ENCODE results near the gene APCDD1L. TPM values are rescaled to one million over a fixed set of nuclear protein-coding genes. Genes with fewer than 3 reads are reported as not detected.
"Not testable (repeated sequence)": the region's sequence is repeated elsewhere in the genome, so short reads cannot be mapped to it uniquely, and the experiment has no call there.

APCDD1L gene
- total RNA-seq, 1 donor from 2014 or later, result not detected

- Mint-ChIP-seq H3K27ac (no peak overlapping the region), H3K4me3 (no peak overlapping the region), H3K27me3 (peaks cover 39% of the 10 kb centered on the region), H3K9me3 (no peaks in the 10 kb centered on the region), H3K4me1 (no peaks in the 10 kb centered on the region), H3K36me3 (ENCODE audit: low read depth) (no peaks in the 10 kb centered on the region)
- no peak for DNase-seq
- intact Hi-C loops (cut with micrococcal nuclease), result no loop called here
Measured at GRCh38 chr20:58514321-58515232, 622 bp downstream of the APCDD1L start.

GRCh38 chr20:58513580-58514285, 1.5 kb downstream of the APCDD1L start:
- peaks cover 39% of the 10 kb centered on the region for H3K27me3 Mint-ChIP-seq
- no peak overlapping the region for H3K4me3 Mint-ChIP-seq
- intact Hi-C loops (cut with micrococcal nuclease), result no loop called here
- H3K4me1 Mint-ChIP-seq, result no peaks in the 10 kb centered on the region
- no peaks in the 10 kb centered on the region for H3K9me3 Mint-ChIP-seq
- H3K27ac Mint-ChIP-seq, result no peak overlapping the region
- no peak for DNase-seq
- no peaks in the 10 kb centered on the region for H3K36me3 Mint-ChIP-seq (ENCODE audit: low read depth)

- no peaks in the 10 kb centered on the region for H3K36me3 Mint-ChIP-seq (ENCODE audit: low read depth)
- H3K9me3 Mint-ChIP-seq, result no peaks in the 10 kb centered on the region
- intact Hi-C loops (cut with micrococcal nuclease), result no loop called here
Measured at GRCh38 chr20:58512808-58513552, 2.2 kb downstream of the APCDD1L start.

GRCh38 chr20:58511861-58512260, 3.3 kb downstream of the APCDD1L start:
- Mint-ChIP-seq H3K4me3 (no peak overlapping the region), H3K4me1 (no peaks in the 10 kb centered on the region), H3K27ac (no peak overlapping the region), H3K36me3 (ENCODE audit: low read depth) (peaks cover 1% of the 10 kb centered on the region), H3K9me3 (peaks cover 4% of the 10 kb centered on the region), H3K27me3 (peaks cover 35% of the 10 kb centered on the region)
- DNase-seq, result no peak
- intact Hi-C loops (cut with micrococcal nuclease), result no loop called here

More at GRCh38 chr20:58512808-58513552, 2.2 kb downstream of the APCDD1L start:
- Mint-ChIP-seq H3K27ac (no peak overlapping the region), H3K4me1 (no peaks in the 10 kb centered on the region), H3K4me3 (no peak overlapping the region), H3K27me3 (peaks cover 39% of the 10 kb centered on the region)
- DNase-seq, result no peak

GRCh38 chr20:58511364-58511763, 3.8 kb downstream of the APCDD1L start:
- DNase-seq, result no peak
- H3K9me3 Mint-ChIP-seq, result peaks cover 4% of the 10 kb centered on the region
- no peak overlapping the region for H3K27ac Mint-ChIP-seq
- no peaks in the 10 kb centered on the region for H3K4me1 Mint-ChIP-seq
- intact Hi-C loops (cut with micrococcal nuclease), result no loop called here
- H3K4me3 Mint-ChIP-seq, result no peak overlapping the region
- peaks cover 32% of the 10 kb centered on the region for H3K27me3 Mint-ChIP-seq
- peaks cover 1% of the 10 kb centered on the region for H3K36me3 Mint-ChIP-seq (ENCODE audit: low read depth)

GRCh38 chr20:58510921-58511320, 4.3 kb downstream of the APCDD1L start:
- H3K27me3 Mint-ChIP-seq, result peaks cover 28% of the 10 kb centered on the region
- no peak overlapping the region for H3K27ac Mint-ChIP-seq
- H3K4me1 Mint-ChIP-seq, result no peaks in the 10 kb centered on the region
- no peak for DNase-seq
- H3K36me3 Mint-ChIP-seq (ENCODE audit: low read depth), result peaks cover 1% of the 10 kb centered on the region
- no peak overlapping the region for H3K4me3 Mint-ChIP-seq
- intact Hi-C loops (cut with micrococcal nuclease), result no loop called here
- peaks cover 7% of the 10 kb centered on the region for H3K9me3 Mint-ChIP-seq

- Mint-ChIP-seq H3K27me3 (peaks cover 17% of the 10 kb centered on the region), H3K4me3 (no peak overlapping the region)
- intact Hi-C loops (cut with micrococcal nuclease), result no loop called here
Measured at GRCh38 chr20:58508762-58509395, 6.3 kb downstream of the APCDD1L start.

GRCh38 chr20:58506999-58507398, 8.2 kb downstream of the APCDD1L start:
- intact Hi-C loops (cut with micrococcal nuclease); H3K36me3 Mint-ChIP-seq (ENCODE audit: low read depth); H3K4me1 Mint-ChIP-seq: not testable (repeated sequence)

More at GRCh38 chr20:58508762-58509395, 6.3 kb downstream of the APCDD1L start:
- no peak for DNase-seq
- Mint-ChIP-seq H3K27ac (no peak overlapping the region), H3K4me1 (no peaks in the 10 kb centered on the region), H3K9me3 (peaks cover 7% of the 10 kb centered on the region), H3K36me3 (ENCODE audit: low read depth) (peaks cover 3% of the 10 kb centered on the region)

GRCh38 chr20:58504566-58504965, 10.6 kb downstream of the APCDD1L start:
- Mint-ChIP-seq H3K9me3 (peaks cover 15% of the 10 kb centered on the region), H3K4me1 (no peaks in the 10 kb centered on the region), H3K27me3 (no peaks in the 10 kb centered on the region), H3K4me3 (no peak overlapping the region), H3K36me3 (ENCODE audit: low read depth) (peaks cover 3% of the 10 kb centered on the region), H3K27ac (no peak overlapping the region)
- intact Hi-C loops (cut with micrococcal nuclease), result no loop called here
- no peak for DNase-seq

More at GRCh38 chr20:58506999-58507398, 8.2 kb downstream of the APCDD1L start:
- H3K27me3 Mint-ChIP-seq, H3K27ac Mint-ChIP-seq, DNase-seq, H3K4me3 Mint-ChIP-seq: not testable (repeated sequence)
- peaks cover 15% of the 10 kb centered on the region for H3K9me3 Mint-ChIP-seq

- H3K4me1 Mint-ChIP-seq, result no peaks in the 10 kb centered on the region
Measured at GRCh38 chr20:58503668-58504067, 11.5 kb downstream of the APCDD1L start.

GRCh38 chr20:58500256-58500655, 14.9 kb downstream of the APCDD1L start:
- no peak overlapping the region for H3K4me3 Mint-ChIP-seq
- DNase-seq, result no peak
- H3K4me1 Mint-ChIP-seq, result no peaks in the 10 kb centered on the region
- no peak overlapping the region for H3K27ac Mint-ChIP-seq
- peaks cover 8% of the 10 kb centered on the region for H3K9me3 Mint-ChIP-seq
- H3K27me3 Mint-ChIP-seq, result no peaks in the 10 kb centered on the region
- no peaks in the 10 kb centered on the region for H3K36me3 Mint-ChIP-seq (ENCODE audit: low read depth)
- intact Hi-C loops (cut with micrococcal nuclease), result no loop called here

More at GRCh38 chr20:58503668-58504067, 11.5 kb downstream of the APCDD1L start:
- H3K27me3 Mint-ChIP-seq, result no peaks in the 10 kb centered on the region
- peaks cover 3% of the 10 kb centered on the region for H3K36me3 Mint-ChIP-seq (ENCODE audit: low read depth)
- peaks cover 15% of the 10 kb centered on the region for H3K9me3 Mint-ChIP-seq
- no peak overlapping the region for H3K4me3 Mint-ChIP-seq
- intact Hi-C loops (cut with micrococcal nuclease), result no loop called here
- DNase-seq, result no peak
- no peak overlapping the region for H3K27ac Mint-ChIP-seq

GRCh38 chr20:58498470-58499068, 16.6 kb downstream of the APCDD1L start:
- no peaks in the 10 kb centered on the region for H3K27me3 Mint-ChIP-seq
- no peaks in the 10 kb centered on the region for H3K4me1 Mint-ChIP-seq
- H3K27ac Mint-ChIP-seq, result no peak overlapping the region
- H3K4me3 Mint-ChIP-seq, result no peak overlapping the region
- H3K9me3 Mint-ChIP-seq, result peaks cover 5% of the 10 kb centered on the region
- intact Hi-C loops (cut with micrococcal nuclease), result no loop called here
- no peaks in the 10 kb centered on the region for H3K36me3 Mint-ChIP-seq (ENCODE audit: low read depth)
- no peak for DNase-seq
